ENCODE results near the gene BBLN.

BBLN gene

GRCh38 chr9:128136816-128137793, 23.0 kb upstream of the BBLN start:
- no peak for DNase-seq (ENCODE audit: extremely low read depth, low read depth)
- TF ChIP-seq CTCF (IDR thresholded peaks at IDR 0.05; ENCODE audit: low read depth, low read length): no peak

- DNase-seq (ENCODE audit: extremely low read depth, low read depth): no peak
- no peak for TF ChIP-seq CTCF (IDR thresholded peaks at IDR 0.05; ENCODE audit: low read depth, low read length)
Measured at GRCh38 chr9:128138001-128138400, 22.1 kb upstream of the BBLN start.

- TF ChIP-seq CTCF (IDR thresholded peaks at IDR 0.05; ENCODE audit: low read depth, low read length): no peak
- no peak for DNase-seq (ENCODE audit: extremely low read depth, low read depth)
Measured at GRCh38 chr9:128139621-128140020, 20.4 kb upstream of the BBLN start.

DNA sequence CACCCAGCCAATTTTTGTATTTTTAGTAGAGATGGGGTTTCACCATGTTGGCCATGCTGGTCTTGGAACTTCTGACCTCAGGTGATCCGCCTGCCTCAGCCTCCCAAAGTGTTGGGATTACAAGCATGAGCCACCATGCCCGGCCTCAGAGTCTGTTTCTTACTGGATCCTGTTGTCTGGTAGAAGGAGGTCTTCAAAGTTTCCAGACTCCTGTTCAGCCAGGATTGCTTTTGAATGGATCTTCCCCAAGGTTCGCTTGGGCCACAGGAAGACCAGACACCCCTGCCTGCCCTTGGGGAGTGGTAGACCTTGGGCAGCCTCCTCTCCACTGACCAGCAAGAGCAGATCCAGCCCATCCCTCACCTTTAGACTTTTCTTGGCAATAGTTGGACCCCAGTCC, 18.5 kb upstream of the BBLN start:
- no peak for DNase-seq (ENCODE audit: extremely low read depth, low read depth)
- no peak for TF ChIP-seq CTCF (IDR thresholded peaks at IDR 0.05; ENCODE audit: low read depth, low read length)

DNA sequence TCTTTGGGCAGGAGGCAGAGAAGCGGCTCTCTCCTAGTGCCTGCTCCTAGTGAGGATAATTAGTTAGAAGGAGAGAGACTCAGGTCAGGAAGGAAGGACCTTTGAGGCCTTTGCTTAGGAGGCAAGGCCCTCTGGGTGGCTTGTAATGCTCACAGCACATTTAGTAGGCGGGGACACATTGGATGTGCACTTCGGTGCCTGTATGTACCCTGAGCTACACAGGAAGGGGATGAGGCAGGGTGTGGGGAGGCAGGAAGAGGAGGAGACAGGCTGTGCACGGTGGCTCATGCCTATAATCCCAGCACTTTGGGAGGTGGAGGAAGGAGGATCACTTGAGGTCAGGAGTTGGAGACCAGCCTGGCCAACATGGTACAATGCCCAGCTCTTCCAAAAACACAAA, 18.0 kb upstream of the BBLN start:
- TF ChIP-seq CTCF (IDR thresholded peaks at IDR 0.05; ENCODE audit: low read depth, low read length): no peak
- DNase-seq (ENCODE audit: extremely low read depth, low read depth): no peak

DNA sequence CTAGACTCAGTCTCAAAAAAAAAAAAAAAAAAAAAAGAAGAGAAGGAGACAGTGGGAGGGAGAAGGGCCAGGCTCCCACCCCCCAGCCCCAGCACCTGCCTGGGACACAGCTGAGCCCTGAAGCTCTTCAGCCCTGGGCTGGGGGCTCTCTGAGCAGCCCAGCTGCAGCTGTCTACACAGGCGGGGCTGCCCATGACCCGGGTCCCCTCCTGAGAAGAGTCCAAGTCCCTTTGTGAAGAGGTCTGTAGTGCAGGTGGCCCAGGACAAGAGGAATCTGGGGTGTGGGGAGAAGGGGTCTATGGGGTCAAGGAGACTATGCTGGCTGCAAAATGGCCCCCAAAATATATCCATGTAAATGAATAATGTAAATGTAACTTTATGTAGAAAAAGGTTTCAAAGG, 17.5 kb upstream of the BBLN start:
- TF ChIP-seq CTCF (IDR thresholded peaks at IDR 0.05; ENCODE audit: low read depth, low read length): no peak
- no peak for DNase-seq (ENCODE audit: extremely low read depth, low read depth)

DNA sequence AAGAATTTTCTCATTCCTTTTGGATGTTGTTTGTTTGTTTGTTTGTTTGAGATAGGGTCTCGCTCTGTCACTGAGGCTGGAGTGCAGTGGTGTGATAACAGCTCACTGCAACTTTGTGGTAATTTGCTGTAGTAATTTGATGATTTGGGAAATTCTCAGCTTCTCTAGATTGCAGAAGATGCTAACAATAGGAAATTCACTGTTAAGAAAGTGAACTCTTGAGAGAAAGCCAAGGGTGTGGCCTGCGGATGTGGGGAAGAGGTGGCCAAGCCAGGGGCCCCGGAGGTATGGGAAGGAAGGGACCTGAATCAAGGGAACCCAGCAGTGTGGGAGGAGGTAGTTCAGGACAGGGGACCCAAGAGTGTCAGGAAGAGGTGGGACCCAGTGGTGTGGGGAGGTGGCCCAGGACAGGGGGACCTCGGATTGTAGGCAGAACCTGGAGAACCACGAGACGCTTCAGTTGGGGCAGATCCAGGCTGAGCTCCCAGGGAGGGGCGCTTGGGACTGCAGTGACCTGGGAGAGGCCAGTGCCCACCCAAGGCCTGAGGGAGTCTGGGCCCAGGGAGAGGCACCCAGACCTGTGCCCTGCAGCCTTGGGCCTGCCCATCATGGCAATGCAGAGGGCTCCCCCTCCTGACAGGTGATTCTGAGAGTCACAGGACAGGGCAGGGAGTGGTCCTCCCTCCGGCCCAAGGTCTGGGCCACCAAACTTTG, 16.4 kb upstream of the BBLN start:
- TF ChIP-seq CTCF (IDR thresholded peaks at IDR 0.05; ENCODE audit: low read depth, low read length): no peak
- DNase-seq (ENCODE audit: extremely low read depth, low read depth): no peak

Data from AG09319 (cell line).